PFSK-1 (cell line): ENCODE measurements around the gene CAPN9.

Source experiments
- FOXP2 ChIP-seq: optimal IDR thresholded peaks from 2 replicates; pipeline ENCODE3; 2011; ENCODE audit warnings: borderline replicate concordance, control low read depth, inconsistent platforms; ENCODE audit not compliant: insufficient read depth; ENCODE audit errors: extremely low read length, extremely low read depth
- POLR2AphosphoS5 ChIP-seq: IDR thresholded peaks from 2 replicates; pipeline ENCODE4 v1.6.1; 2012; ENCODE audit warnings: low read depth, mild to moderate bottlenecking, control low read depth, low read length, moderate library complexity
- REST ChIP-seq, 2 experiments: IDR thresholded peaks; 2 replicates each; pipeline versions ENCODE4 v1.6.1 to v1.8.0; 2011 to 2012; ENCODE audit warnings: low read depth in 2 of 2, low read length in 2 of 2, control low read depth in 1 of 2, inconsistent platforms in 1 of 2, mild to moderate bottlenecking in 1 of 2, moderate library complexity in 1 of 2; ENCODE audit not compliant: insufficient read depth in 1 of 2
- SIN3A ChIP-seq: IDR thresholded peaks from 2 replicates; pipeline ENCODE4 v1.6.1; 2012; ENCODE audit warnings: mild to moderate bottlenecking, low read length, moderate library complexity, borderline replicate concordance; ENCODE audit not compliant: insufficient read depth
- TAF1 ChIP-seq: IDR thresholded peaks from 2 replicates; pipeline ENCODE4 v1.6.1; 2012; ENCODE audit warnings: low read length, control low read depth, borderline replicate concordance; ENCODE audit not compliant: insufficient read depth

- TF ChIP-seq POLR2AphosphoS5 (no peak), REST (IDR thresholded peaks at IDR 0.05; ENCODE audit: insufficient read depth in 1 of 2, low read depth in 2 of 2, low read length in 2 of 2) (no peak), TAF1 (no peak), SIN3A (no peak), FOXP2 (no peak)
Observed at GRCh38 chr1:230833511-230833910, 86.3 kb downstream of the CAPN9 start.
